GM19438 (cell line): ENCODE measurements around the gene OR10H5.
"Not testable (repeated sequence)": the region's sequence is repeated elsewhere in the genome, so short reads cannot be mapped to it uniquely, and the experiment has no call there.

Experiments
- ATAC-seq: cut with Tn5 transposase; IDR thresholded peaks from one replicate; pipeline ENCODE4 v1.9.1; 2021; ENCODE audit warnings: low read depth; ENCODE audit not compliant: unreplicated experiment

OR10H5 gene, protein sequence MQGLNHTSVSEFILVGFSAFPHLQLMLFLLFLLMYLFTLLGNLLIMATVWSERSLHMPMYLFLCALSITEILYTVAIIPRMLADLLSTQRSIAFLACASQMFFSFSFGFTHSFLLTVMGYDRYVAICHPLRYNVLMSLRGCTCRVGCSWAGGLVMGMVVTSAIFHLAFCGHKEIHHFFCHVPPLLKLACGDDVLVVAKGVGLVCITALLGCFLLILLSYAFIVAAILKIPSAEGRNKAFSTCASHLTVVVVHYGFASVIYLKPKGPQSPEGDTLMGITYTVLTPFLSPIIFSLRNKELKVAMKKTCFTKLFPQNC

DNA sequence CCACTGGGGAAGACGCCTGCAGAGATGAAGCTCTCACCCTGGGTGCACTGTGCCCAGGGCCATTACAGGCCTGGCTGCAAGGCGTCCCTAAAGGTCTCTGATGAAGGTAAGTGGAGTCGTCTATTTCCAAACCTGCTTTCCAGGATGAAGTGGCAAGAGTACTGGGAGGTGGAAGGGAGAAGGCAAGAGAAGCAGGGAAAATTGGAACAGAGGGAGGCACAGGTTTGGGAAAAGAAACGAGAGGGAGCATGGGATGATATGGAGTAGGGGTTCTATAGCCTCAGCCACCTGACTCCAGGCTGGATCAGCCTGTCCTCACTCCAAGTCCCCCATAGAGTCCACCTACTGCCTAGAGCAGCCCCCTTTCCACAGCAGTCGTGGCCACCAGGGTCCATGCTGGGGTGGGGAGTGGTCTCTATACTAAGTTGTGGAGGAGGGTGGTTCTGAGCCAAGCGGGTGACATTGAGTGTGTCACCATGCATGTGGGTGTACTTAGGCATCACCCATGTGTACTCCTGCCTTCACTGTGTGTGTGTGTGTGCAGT, at the start of gene OR10H5:
OR10H5 (plus strand) TSS at position 51 of the 545 bp plus-strand sequence. CDS start 6,388 bp downstream, outside the sequence.
- ATAC-seq = no peak

DNA sequence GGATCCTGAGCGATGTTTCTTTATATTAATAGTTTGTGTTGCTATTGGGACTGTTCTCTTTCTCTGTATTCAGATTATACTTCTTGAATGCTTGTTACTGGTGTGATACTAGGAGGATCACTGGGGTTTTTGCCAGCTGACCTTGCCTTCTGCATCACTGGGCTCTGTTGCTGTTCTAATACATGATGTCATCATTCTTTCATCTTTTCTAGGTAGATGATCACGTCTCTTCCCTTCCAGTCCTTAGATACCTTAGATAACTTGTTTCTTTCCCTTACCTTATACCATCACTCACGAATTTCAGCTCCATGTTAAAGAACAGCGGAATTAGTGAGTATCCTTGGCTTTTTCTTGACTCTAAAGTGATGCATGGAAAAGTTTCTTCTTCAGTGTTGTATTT, 49.7 kb upstream of the OR10H5 start, which contains the start of gene OR10H3:
OR10H3 (plus strand) TSS at position 264 of the 400 bp plus-strand sequence. CDS start 3,408 bp downstream, outside the sequence.
- no peak for ATAC-seq

DNA sequence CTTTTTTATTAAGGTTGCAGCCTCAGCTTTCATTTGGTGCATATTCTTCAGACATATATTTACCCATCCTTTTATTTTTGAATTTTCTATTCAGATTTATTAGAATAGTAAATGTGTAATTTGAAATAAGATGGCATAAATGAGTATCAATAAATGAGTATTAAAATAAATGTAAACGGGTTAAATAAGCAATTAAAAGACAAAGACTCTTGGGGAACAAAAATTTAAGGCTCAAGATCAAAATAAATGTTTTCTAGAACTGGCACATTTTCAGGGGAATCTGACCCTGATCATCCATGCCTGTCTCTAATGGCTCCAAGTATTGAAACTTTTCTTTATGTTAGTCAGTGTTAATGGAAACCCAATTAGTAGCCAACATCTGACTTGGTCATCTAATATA, 46.7 kb upstream of the OR10H5 start:
- no peak for ATAC-seq

DNA sequence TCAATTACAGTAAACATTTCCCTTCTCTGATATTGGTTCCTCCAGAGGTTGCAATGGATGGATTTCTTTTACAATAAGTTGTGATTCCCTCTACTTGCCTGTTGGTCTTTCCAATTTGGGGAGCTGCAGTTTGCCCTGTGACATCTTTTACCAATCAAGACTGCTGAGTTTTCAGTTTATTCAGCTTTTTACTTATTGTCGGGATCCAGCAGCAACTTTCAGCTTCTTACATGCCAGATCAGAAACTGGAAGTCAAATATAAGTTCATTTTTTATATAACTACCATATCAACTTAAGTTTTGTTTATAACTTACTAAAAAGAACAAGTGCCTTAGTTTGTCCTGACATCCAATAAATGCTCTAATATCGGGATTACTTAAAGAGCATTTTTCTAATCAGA, 39.2 kb upstream of the OR10H5 start:
- no peak for ATAC-seq

DNA sequence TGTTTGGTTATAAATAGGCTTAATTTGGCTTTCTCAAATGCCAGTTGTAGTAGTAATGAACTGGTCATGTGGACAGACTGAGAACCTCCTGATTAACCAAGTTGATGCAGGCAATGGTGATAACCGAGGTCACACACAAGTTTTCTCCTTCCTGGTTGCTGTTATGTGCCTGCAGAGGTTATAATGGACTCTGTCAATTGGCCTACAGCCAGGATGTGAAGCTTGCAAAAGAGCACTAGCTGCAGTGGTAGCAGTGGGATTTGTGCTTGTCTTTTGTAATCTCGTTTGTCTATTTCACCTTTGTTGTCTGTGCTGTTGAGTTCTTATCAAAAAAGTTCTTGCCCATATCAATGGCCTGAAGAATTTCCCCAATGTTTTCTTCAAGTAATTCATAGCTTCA, 29.1 kb upstream of the OR10H5 start:
- ATAC-seq = no peak

DNA sequence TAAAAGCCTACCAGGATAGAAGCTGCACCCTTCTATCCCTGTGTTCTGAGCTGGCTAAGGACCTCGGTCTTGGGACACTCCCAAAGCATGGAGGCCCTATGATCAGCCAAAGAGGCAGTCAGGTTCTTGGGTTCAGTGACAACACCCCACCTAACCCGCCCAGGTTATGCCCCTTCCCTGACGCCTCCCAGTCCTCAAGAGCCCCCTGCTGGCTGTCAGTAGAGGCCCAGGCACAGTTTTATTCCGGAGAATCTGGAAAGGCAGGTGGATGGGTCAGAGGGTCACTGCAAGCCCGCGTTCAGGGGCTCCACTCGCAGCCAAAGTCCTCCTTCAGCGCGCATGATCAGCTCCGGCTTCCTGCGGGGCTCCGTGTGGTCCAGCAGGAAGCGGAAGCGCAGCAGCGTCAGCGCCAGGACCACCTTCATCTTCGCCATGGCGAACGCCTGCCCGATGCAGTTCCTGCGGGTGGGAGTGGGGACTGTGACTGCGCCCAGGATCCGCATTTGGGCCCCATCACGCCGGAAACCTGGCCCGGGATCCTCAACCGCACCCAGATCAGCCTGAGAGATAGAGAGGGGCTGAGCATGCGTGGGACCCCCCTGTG, 27.4 kb upstream of the OR10H5 start:
- no peak for ATAC-seq

DNA sequence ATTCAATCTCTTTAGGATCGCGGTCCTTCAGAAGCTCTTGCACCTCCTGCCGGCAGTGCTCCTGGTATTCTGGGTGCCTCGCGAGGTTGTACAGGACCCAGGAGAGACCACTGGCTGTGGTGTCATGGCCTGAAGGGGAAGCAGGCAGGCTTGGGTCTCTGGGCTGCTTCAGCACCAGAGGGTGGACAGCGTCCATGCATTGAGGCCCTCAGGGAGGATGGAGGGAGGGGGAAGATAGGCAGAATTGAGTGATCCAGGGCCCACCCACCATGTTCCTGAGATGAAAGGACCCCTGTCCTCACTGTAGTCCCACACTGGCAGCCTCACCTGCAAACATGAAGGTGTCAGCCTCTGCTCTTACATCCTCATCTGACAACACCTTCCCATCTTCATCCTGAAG, 17.9 kb upstream of the OR10H5 start:
- ATAC-seq = no peak

DNA sequence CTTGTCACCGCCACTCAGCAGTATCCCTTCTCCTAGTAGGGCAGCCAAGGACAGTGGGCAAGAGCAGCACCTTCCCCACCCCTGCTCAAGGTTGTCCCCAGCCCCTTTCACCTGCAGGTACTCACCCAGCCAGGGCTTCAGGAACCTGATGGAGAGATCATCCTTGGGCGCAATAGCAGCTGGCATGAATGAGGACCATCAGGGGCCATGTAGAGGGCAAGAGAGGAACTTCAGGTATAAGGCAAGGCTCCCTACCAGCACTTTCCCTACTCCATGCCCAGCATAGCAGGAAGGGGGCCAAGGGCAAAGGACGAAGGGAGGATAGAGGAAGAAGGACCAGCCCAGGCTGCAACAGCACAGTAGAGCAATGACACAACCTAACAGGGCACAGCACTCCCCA, 13.3 kb upstream of the OR10H5 start:
- not testable (repeated sequence) for ATAC-seq

DNA sequence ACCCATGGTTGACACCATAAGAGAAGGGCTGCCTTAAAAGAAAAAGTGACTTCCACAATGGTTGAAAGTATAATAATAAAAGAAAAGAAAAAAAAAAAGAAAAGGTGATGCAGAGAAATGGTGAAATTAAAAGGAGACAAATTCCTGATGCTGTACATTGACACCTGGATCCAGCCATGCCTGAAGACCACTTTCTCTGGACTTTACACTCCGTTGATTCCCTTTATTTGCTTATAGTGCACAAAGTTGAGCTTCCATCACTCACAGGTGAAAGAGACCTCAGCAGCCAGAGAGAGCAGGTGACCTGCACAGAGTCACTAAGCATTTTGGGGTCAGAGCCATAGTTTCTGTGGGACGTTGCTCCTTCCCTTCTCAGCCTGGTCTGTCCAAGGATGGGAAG, 12.2 kb upstream of the OR10H5 start:
- no peak for ATAC-seq

DNA sequence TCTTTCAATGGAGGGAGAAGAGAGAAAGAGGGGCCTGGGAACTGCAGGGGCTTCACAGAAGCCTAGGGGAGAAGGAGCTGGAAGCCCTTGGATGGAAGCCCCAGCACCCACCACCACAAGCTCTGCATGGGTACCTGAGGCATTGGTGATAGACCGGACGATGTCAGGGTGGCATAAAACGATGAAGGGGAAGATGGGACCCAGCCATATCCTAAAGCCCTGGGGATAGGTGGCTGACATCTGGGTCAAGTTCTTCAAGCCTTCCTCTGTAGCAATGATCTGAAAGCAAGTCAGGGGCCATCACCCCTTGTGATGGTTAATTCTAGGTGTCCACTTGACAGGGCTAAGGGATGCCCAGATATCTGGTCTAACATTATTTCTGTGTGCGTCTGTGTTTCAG, 11.2 kb upstream of the OR10H5 start:
- no peak for ATAC-seq

DNA sequence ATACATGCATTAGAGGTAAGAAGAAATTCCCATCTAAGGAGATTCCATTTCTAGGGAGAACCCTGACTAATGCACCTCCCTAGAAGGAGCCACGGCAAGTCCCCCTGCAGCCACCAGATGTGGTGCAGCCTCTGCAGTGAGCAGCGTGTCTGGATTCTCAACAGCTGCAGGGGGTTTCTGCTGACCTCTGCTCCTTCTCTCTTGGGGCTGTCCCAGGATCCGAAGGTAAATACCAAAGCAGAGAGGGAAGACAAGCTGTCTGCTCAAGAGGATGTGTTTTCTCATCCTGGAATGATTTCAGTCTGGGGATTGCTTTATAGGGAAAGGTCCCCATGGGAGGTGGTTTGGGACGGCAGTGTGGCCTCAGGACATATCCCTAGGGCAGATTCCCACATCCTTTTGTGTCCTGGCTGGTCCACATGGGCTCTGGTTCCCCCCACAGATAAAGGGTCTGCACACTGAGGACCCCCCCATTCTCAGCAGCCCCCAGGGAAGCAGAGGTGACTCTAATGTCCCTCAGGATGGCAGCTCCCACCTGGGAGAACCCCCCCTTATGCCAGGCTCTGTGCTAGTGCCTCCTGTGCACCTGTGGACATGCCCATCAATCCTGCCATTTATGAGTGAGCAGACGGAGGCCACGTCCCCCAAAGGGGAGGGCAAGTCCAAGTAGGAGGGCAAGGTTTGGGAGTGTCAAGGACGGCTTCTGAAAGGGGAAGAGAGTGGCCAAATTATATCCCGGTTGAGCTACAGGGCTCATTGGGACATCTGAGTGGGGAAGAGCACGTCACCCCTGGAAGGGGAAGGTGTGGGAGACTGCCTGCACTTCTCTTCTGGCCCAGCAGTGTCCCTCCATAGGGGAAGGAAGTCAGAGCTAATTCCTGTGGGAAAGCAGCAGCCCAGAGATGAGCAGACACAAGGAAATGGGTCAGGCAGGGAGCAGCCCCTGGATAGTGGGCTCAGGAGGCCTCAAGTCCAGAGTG, 10.2 kb upstream of the OR10H5 start:
- ATAC-seq = no peak

DNA sequence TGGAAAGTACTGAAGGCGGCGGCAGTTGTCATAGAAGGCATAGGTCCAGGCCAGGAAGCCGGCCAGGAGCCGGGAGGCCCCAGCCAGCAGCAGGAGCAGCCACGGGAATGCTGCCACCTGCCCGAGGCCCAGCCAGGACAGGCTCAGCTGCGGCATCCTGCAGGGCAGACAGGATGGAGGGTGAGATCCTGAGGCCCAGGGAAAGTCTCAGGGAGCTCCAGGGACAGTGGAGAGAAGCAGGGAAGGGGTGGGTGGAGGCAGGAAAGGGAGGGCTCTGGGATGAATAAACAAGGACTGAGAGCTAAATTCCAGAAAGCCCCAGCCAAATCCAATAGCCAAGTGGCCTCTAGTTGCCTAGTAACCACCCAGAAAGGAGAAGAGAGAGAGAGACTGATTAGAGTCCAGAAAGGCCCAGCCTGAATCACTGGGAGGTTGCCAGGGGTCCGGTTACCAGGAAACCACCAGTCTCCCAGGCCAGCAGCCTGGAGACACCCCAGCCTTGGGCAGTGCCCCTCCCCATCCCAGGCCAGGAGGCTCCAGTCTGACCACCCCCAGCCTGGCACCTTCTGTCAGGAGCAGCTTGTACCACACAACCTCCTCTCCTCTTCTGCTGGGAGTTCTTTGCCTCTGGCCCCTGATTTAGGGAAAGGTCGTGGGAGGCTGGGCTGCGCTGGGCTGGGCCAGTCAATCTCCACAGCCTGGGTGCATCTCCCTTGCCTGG, 7.5 kb upstream of the OR10H5 start:
- ATAC-seq = no peak

DNA sequence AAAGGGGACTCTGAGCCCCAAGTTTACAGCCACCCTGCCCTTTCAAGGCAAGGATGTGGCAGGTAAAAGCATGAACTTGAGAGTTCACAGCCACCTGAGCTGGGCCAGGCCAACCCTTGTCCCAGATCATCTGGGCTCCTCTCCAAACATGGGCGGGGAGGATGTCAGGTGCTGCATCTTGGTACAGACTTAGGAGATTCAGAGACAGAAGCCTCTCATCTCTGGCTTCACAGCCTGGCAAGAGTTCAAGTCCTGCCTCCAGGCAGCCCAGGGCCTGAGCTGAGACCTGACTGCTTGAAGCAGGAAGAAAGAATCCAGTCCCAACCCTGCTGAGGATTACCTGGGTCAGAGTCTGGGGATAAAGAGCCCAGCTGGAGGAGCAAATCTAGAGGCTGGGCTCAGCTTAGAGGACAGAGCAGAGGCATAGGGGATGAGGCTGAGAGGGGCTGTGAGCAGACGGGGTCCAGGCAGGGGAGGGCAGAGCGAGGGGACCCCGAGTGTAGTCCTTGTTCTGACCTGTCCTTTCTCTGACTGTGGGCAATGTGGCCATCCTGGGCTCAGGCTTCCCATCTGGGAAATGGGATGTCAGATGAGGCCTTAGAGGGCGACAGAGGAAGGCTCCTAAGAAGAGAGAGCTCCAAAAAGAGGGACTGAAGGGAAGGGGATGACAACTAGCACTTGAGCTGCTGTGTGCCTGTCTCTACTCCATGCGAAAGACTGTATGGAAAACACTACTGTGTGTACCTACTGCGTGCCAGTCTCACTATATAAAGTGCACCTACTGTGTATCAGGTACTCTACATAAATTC, 6.6 kb upstream of the OR10H5 start:
- ATAC-seq = no peak

DNA sequence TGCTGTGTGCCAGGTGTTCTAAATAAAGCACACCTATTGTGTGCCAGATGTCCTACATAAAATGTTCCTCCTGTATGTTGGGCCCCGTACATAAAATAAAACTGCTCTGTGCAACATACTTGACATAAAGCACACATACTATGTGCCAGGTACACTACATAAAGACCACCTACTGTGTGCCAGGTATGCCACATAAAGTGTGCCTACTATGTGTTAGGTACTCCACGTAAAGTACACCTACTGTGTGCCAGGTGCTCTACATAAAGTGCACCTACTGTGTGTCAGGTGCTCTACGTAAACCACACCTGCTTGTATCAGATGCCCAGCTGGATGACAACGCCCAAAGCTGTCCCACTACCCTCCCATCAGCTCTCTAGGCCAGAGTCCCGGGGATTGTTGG, 5.8 kb upstream of the OR10H5 start:
- ATAC-seq = no peak

DNA sequence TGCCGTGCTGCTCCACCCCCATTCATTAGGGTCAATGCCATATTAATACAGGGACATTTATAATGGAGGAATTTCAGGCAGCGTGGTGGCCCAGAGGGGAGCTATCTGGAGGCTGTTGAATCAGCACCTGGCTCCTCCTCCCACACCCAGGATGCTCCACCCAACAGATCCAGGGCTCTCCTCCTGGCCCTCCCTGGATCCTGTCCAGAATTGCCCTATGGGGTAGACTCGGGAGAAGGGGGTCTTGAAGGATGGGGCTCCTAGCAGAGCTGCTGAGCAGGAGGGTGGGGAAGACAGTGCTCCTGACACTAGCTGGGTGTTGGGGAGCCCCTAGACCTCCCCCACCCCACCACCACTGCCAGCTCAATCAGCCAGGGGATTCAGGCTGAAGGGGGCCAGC, 5.2 kb upstream of the OR10H5 start:
- no peak for ATAC-seq

DNA sequence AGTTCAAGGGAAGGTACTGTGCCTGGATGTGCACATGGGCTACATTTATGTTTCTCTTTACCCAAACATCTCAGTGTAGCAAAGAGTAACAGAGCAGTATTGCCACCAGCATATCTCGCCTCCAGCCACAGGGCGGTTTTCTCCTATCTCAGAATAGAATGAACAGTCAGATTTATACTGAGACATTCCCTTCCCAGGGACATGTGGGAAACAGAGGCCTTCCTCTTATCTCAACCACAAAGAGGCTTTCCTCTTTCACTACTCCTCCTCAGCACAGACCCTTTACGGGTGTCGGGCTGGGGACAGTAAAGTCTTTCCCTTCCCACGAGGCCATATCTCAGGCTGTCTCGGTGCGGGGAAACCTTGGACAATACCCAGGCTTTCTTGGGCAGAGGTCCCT, 4.6 kb upstream of the OR10H5 start:
- ATAC-seq = not testable (repeated sequence)

DNA sequence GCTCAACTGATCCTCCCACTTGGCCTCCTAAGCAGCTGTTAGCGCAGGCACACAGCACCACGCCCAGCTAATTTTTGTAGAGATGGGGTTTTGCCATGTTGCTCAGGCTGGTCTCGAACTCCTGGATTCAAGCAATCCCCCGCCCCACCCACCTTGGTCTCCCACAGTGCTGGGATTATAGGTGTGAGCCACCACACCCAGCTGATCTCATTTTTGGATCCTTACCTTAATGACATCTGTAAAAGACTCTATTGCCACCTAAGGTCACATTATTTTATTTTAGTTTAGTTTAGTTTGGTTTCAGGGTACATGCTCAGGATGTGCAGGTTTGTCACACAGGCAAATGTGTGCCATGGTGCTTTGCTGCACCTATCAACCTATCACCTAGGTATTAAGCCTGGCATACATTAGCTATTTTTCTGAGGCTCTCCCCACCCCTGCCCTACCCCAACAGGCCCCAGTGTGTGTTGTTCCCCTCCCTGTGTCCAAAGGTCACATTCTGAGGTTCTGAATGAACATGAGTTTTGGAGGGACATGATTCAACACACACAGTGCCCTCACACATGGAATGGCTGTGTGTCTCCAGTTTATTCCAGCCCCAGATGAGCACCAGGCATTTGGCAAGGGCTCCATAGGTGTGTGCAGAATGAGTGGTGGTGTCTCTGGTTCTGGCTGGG, 1.3 kb downstream of the OR10H5 start:
- ATAC-seq = no peak

DNA sequence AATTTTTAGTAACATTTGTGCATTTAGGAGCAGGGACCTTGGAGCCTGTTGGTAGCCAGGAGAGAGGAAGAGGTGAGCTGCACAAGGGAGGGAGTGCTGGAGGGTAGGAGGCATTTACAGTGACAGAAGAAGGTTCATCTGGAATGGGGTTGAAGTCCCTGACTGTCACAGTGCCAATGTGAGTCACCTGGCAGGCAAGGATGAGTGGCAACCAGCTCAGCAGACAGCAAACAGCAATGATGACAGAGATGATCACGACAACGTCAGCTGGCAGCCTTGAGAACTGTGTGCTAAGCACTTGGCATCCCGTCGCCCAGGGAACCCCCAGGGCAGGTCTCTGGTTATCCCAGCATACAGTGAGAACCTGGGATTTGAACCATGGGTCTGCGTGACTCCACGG, 2.6 kb downstream of the OR10H5 start:
- ATAC-seq = no peak

DNA sequence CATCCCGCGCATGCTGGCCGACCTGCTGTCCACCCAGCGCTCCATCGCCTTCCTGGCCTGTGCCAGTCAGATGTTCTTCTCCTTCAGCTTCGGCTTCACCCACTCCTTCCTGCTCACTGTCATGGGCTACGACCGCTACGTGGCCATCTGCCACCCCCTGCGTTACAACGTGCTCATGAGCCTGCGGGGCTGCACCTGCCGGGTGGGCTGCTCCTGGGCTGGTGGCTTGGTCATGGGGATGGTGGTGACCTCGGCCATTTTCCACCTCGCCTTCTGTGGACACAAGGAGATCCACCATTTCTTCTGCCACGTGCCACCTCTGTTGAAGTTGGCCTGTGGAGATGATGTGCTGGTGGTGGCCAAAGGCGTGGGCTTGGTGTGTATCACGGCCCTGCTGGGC, 6.8 kb downstream of the OR10H5 start:
- ATAC-seq = not testable (repeated sequence)
